ENCODE results near the gene SHISAL1.

- no peak for TF ChIP-seq GATA2 (IDR thresholded peaks at IDR 0.05; ENCODE audit: low read depth, low read length)
- no peak for TF ChIP-seq GATA3 (IDR thresholded peaks at IDR 0.05; ENCODE audit: low read depth, low read length)
Measured at GRCh38 chr22:44309137-44309536, 3.6 kb downstream of the SHISAL1 start.

Data from SH-SY5Y (cell line).